Neural crest cell (in vitro differentiated cells): Measurements from ENCODE around the gene OR10P1. TPM values are rescaled to one million over a fixed set of nuclear protein-coding genes. Genes with fewer than 3 reads are reported as not detected.
"Not testable (repeated sequence)": the region's sequence is repeated elsewhere in the genome, so short reads cannot be mapped to it uniquely, and the experiment has no call there.

ENCODE experiments used
- DNase-seq: peaks from one replicate; pipeline ENCODE4 v3.0.0; 2021; ENCODE audit warnings: low read depth, mixed read lengths, low spot score
- H3K27ac Mint-ChIP-seq: one replicate; pipeline ENCODE4 v1.8.0; 2021; ENCODE audit warnings: mild to moderate bottlenecking, mixed read lengths; ENCODE audit not compliant: unreplicated experiment
- H3K27me3 Mint-ChIP-seq: 2 replicates; pipeline ENCODE4 v1.8.0; 2021; ENCODE audit warnings: low read depth, mild to moderate bottlenecking, mixed read lengths
- H3K36me3 Mint-ChIP-seq: 2 replicates; pipeline ENCODE4 v1.8.0; 2021; ENCODE audit warnings: low read depth, mild to moderate bottlenecking, mixed read lengths
- H3K4me1 Mint-ChIP-seq: 2 replicates; pipeline ENCODE4 v1.8.0; 2021; ENCODE audit warnings: mixed read lengths
- H3K4me3 Mint-ChIP-seq: one replicate; pipeline ENCODE4 v1.8.0; 2021; ENCODE audit warnings: mild to moderate bottlenecking, mixed read lengths
- H3K9me3 Mint-ChIP-seq: 2 replicates; pipeline ENCODE4 v1.8.0; 2021; ENCODE audit warnings: mixed read lengths
- total RNA-seq: library from RNA; stranded (reverse); gene quantifications from 2 replicates; pipeline ENCODE4 v1.2.1, GENCODE V29; 2021
- TF ChIP-seq, protein P1 (sequence below): fragments of 200-600 bp; sonication (generic); conservative IDR thresholded peaks from 2 replicates; pipeline ENCODE4 v1.5.0; 2021; ENCODE audit warnings: antibody characterized with exemption, mild to moderate bottlenecking

OR10P1 gene
- total RNA-seq, 1 donor from 2014 or later, result not detected

- TF ChIP-seq, protein P1, sequence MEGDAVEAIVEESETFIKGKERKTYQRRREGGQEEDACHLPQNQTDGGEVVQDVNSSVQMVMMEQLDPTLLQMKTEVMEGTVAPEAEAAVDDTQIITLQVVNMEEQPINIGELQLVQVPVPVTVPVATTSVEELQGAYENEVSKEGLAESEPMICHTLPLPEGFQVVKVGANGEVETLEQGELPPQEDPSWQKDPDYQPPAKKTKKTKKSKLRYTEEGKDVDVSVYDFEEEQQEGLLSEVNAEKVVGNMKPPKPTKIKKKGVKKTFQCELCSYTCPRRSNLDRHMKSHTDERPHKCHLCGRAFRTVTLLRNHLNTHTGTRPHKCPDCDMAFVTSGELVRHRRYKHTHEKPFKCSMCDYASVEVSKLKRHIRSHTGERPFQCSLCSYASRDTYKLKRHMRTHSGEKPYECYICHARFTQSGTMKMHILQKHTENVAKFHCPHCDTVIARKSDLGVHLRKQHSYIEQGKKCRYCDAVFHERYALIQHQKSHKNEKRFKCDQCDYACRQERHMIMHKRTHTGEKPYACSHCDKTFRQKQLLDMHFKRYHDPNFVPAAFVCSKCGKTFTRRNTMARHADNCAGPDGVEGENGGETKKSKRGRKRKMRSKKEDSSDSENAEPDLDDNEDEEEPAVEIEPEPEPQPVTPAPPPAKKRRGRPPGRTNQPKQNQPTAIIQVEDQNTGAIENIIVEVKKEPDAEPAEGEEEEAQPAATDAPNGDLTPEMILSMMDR, result no peak
- Mint-ChIP-seq H3K36me3 (peaks cover 4% of the 10 kb centered on the region), H3K27ac (no peak overlapping the region), H3K27me3 (no peaks in the 10 kb centered on the region), H3K9me3 (peaks cover 5% of the 10 kb centered on the region), H3K4me1 (peaks cover 6% of the 10 kb centered on the region), H3K4me3 (no peak overlapping the region)
- DNase-seq, result no peak
These were observed 5.6 kb downstream of the OR10P1 start for GRCh38 chr12:55642267-55642666.

DNA sequence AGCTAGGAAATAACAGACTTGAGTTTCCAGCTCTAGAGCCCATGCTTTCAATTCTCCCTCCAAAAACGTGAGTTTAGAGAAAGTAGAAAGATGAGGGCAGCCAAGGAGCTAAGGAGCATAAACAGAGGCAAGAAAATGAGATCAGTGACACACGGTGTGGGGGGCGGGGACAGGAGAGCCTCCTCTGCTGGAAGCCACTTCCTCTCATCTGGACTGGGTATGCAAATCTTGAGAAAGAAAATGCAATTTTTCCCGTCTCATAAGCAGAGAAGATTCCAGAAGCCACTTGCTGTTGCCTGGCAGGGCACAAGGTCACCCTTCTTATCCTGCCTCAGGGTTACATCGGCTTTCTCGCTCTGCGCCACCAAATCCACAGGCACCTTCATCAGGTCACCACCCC, 6.0 kb downstream of the OR10P1 start:
- Mint-ChIP-seq H3K9me3 (peaks cover 5% of the 10 kb centered on the region), H3K27ac (no peak overlapping the region), H3K27me3 (no peaks in the 10 kb centered on the region), H3K4me1 (peaks cover 6% of the 10 kb centered on the region), H3K4me3 (no peak overlapping the region), H3K36me3 (peaks cover 4% of the 10 kb centered on the region)
- no peak for DNase-seq
- TF ChIP-seq, protein P1, result no peak

GRCh38 chr12:55644591-55644990, 7.9 kb downstream of the OR10P1 start:
- Mint-ChIP-seq H3K27ac (no peak overlapping the region), H3K4me3 (no peak overlapping the region), H3K36me3 (peaks cover 5% of the 10 kb centered on the region), H3K9me3 (peaks cover 9% of the 10 kb centered on the region), H3K27me3 (no peaks in the 10 kb centered on the region), H3K4me1 (peaks cover 6% of the 10 kb centered on the region)
- TF ChIP-seq, protein P1, result no peak
- no peak for DNase-seq

DNA sequence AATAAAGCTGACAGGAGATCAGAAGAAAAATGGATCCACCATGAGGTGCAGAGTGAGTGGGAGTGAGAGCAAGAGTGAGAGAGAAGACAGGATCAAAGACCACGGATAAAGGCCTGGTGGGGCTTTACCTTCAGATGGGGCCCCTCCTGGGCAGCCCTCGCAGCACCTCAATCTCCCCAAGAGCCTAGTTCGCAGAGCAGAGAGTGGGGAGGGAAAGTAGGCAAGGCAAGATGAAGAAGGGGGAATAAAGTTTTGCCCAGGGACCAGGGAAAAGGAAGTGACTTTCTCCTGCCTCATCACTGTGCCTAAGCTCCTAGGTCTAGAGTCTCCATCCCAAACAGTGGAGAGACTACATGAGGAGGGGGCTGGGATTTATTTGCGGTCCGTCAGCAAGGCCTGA, 10.3 kb downstream of the OR10P1 start:
- DNase-seq, result no peak
- TF ChIP-seq, protein P1, result no peak
- peaks cover 6% of the 10 kb centered on the region for H3K4me1 Mint-ChIP-seq

GRCh38 chr12:55650620-55651298, 14.1 kb downstream of the OR10P1 start:
- H3K9me3 Mint-ChIP-seq, result peaks cover 13% of the 10 kb centered on the region
- H3K36me3 Mint-ChIP-seq, H3K27ac Mint-ChIP-seq, DNase-seq, H3K4me1 Mint-ChIP-seq, H3K4me3 Mint-ChIP-seq, H3K27me3 Mint-ChIP-seq: not testable (repeated sequence)

More for the DNA sequence above, 10.3 kb downstream of the OR10P1 start:
- Mint-ChIP-seq H3K9me3 (peaks cover 16% of the 10 kb centered on the region), H3K36me3 (peaks cover 6% of the 10 kb centered on the region), H3K4me3 (no peak overlapping the region), H3K27me3 (peaks cover 2% of the 10 kb centered on the region), H3K27ac (no peak overlapping the region)

- peaks cover 4% of the 10 kb centered on the region for H3K27me3 Mint-ChIP-seq
- H3K27ac Mint-ChIP-seq, result no peak overlapping the region
- no peak for DNase-seq
- H3K4me1 Mint-ChIP-seq, result peaks cover 3% of the 10 kb centered on the region
- no peak overlapping the region for H3K4me3 Mint-ChIP-seq
- H3K36me3 Mint-ChIP-seq, result peaks cover 6% of the 10 kb centered on the region
- H3K9me3 Mint-ChIP-seq, result peaks cover 11% of the 10 kb centered on the region
- TF ChIP-seq, protein P1, result no peak
These were observed 14.6 kb downstream of the OR10P1 start for GRCh38 chr12:55651299-55651683.
